ENCODE results near the gene FAM162B.
"Not testable (repeated sequence)": the region's sequence is repeated elsewhere in the genome, so short reads cannot be mapped to it uniquely, and the experiment has no call there.

The FAM162B gene

GRCh38 chr6:116714761-116715160 is 50.8 kb downstream of the FAM162B start:
- no peak for DNase-seq

DNA sequence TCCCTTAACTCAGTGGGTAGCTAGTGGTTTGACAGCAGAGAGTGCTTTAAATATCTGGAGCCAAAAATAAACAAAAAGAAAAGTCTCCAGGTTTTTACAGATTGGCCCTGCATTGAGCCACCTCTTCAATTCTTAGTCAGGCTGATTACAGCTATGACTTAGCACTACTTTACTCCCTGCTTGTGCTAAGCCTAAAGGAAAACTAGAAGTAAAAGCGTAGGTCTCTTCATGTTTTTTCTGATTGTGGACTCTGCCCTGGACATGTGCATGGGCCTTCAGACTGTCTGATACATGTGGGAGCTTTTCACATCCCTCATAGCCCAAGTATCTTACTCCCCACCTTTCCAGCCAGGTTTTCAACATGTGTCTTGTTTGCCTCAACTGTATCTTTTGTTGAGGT is 51.2 kb downstream of the FAM162B start:
- no peak for DNase-seq

DNA sequence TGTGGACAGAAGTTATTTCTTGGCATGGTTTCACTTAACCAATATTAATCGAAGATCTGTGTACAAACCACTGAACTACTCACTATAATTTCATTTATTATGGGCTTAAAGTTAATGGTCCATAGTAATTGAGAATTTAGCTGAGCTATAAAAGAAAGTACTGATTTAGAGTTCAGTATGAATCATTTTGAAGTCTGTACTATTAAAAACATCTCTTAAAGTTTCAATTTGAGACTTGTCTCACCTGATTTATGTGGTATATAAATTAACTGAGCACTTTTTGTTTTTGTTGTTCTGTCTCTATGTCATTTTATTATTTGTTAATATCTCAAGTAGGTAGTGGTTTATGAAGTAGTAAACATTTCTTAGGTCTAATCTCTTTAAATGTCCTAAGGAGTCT is 59.6 kb downstream of the FAM162B start:
- no peak for DNase-seq

DNA sequence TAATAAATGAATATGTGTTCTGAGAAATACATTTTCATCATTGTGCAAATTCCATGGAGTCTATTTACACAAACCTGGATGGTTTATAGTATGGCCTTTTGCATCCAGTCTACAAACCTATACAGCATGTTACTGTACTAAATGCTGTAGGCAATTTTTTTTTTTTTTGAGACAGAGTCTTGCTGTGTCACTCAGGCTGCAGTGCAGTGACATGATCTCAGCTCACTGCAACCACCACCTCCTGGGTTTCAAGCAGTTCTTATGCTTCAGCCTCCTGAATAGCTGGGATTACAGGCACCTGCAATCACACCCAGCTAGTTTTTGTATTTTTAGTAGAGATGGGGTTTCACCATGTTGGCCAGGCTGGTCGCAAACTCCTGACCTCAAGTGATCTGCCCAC is 61.6 kb downstream of the FAM162B start:
- not testable (repeated sequence) for DNase-seq

Data from NCI-H2081 (cell line).